ENCODE measurements around the gene HOMER2.

- no peak for TF ChIP-seq CTCF (IDR thresholded peaks at IDR 0.05)
- TF ChIP-seq POLR2A (IDR thresholded peaks at IDR 0.05): no peak
Observed at GRCh38 chr15:82851306-82851850, 101.1 kb downstream of the HOMER2 start.

Measured in esophagus squamous epithelium (tissue), 4 donors.